PC-9 (cell line): ENCODE measurements around the gene TAGAP. TPM values are rescaled to one million over a fixed set of nuclear protein-coding genes. Genes with fewer than 3 reads are reported as not detected.

ENCODE experiments used
- BruUV-seq: library from RNA; stranded (reverse); fragments of 400-500 nt; replicated peaks from 2 replicates; lab custom pipeline; 2021; lab: Mats Ljungman, UMichigan
- CTCF ChIA-PET: fragments of 300-600 bp; sonication (Branson Sonifier 250); formaldehyde crosslinking; loops from one replicate; lab custom pipeline; 2022; ENCODE audit warnings: antibody characterized with exemption; lab: Charles Lee
- POLR2A ChIA-PET: fragments of 300-600 bp; sonication (Branson Sonifier 250); formaldehyde crosslinking; loops from one replicate; lab custom pipeline; 2022; ENCODE audit warnings: antibody characterized with exemption; ENCODE audit not compliant: unreplicated experiment; lab: Charles Lee
- DNase-seq, 2 experiments: peaks; one replicate each; pipeline versions ENCODE4 v3.0.0 to v3.0.0-alpha.2; 2015 to 2022; ENCODE audit warnings: mixed read lengths in 1 of 2
- H2AFZ ChIP-seq: fragments of 200-600 bp; sonication (generic); 2 replicates; pipeline ENCODE4 v1.8.1; 2017; ENCODE audit warnings: antibody characterized with exemption
- H3F3A ChIP-seq: fragments of 200-600 bp; sonication (generic); 2 replicates; pipeline ENCODE4 v1.8.1; 2017; ENCODE audit warnings: antibody characterized with exemption, mild to moderate bottlenecking, low read depth; ENCODE audit not compliant: insufficient read depth
- H3K27ac ChIP-seq: fragments of 200-600 bp; sonication (generic); 2 replicates; pipeline ENCODE4 v1.6.1; 2016; ENCODE audit warnings: mixed run types
- H3K27me3 ChIP-seq: fragments of 200-600 bp; sonication (generic); 2 replicates; pipeline ENCODE4 v1.6.1; 2016; ENCODE audit warnings: low read depth, mixed run types; ENCODE audit not compliant: insufficient read depth
- H3K36me3 ChIP-seq: fragments of 200-600 bp; sonication (generic); 2 replicates; pipeline ENCODE4 v1.6.1; 2016; ENCODE audit warnings: low read depth, mixed run types
- H3K4me1 ChIP-seq: fragments of 200-600 bp; sonication (generic); replicated peaks from 2 replicates; pipeline ENCODE4 v1.6.1; 2016; ENCODE audit warnings: mixed run types; ENCODE audit not compliant: insufficient read depth
- H3K4me2 ChIP-seq: fragments of 200-600 bp; sonication (generic); 2 replicates; pipeline ENCODE4 v1.6.1; 2017; ENCODE audit warnings: mixed run types
- H3K4me3 ChIP-seq: fragments of 200-600 bp; sonication (generic); 2 replicates; pipeline ENCODE4 v1.6.1; 2016; ENCODE audit warnings: mixed run types
- H3K79me2 ChIP-seq: fragments of 200-600 bp; sonication (generic); 2 replicates; pipeline ENCODE4 v1.6.1; 2017; ENCODE audit warnings: low read depth, mixed run types
- H3K9me2 ChIP-seq: fragments of 200-600 bp; sonication (generic); 2 replicates; pipeline ENCODE4 v1.8.1; 2017; ENCODE audit warnings: mild to moderate bottlenecking; ENCODE audit not compliant: insufficient read depth
- H3K9me3 ChIP-seq: fragments of 200-600 bp; sonication (generic); 2 replicates; pipeline ENCODE4 v1.8.1; 2016; ENCODE audit warnings: low read depth; ENCODE audit not compliant: insufficient read depth
- H4K20me1 ChIP-seq: fragments of 200-600 bp; sonication (generic); 2 replicates; pipeline ENCODE4 v1.8.1; 2017; ENCODE audit not compliant: insufficient read depth
- EZH2 ChIP-seq: fragments of 200-600 bp; sonication (generic); IDR thresholded peaks from 2 replicates; pipeline ENCODE4 v1.8.0; 2017; ENCODE audit warnings: antibody characterized with exemption, low read depth
- intact Hi-C: fragments of 100-400 bp; cut with micrococcal nuclease; formaldehyde crosslinking; loops from one replicate; pipeline ENCODE4 v1.10.0; 2022; ENCODE audit not compliant: unreplicated experiment
- total RNA-seq: library from RNA; stranded (reverse); gene quantifications from 2 replicates; pipeline ENCODE4 v1.2.3, GENCODE V29; 2021
- TF ChIP-seq, protein P1 (sequence below): fragments of 200-600 bp; sonication (generic); conservative IDR thresholded peaks from 2 replicates; pipeline ENCODE4 v1.6.1; 2017; ENCODE audit warnings: mixed run types, antibody characterized with exemption, mild to moderate bottlenecking, moderate library complexity

TAGAP gene
- total RNA-seq, 1 experiment from 2014 or later = not detected

DNA sequence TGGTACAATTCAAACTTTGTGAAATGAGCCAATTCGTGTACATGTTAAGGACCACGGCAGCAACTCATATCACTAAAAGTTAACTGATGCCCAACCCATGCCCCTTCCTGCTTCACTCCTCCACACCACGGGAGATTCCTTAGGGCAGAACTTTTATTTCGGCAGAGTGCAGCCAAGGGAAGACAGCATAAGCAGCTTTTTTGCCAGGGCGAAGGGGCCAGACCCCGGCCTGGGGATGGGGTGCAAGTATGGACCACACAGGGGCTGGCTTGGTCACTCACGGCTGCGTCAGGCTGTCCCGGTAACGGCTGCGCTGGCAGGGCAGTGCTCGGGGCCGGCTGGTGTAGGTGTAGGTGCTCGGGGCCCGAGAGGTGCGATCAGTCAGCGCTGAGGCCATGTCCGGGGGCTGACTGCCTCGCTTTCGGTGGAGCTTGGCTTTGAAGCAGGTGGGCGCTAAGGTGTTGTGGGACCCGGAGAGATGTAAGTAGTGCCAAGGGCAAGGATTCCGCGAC is 45.6 kb downstream of the TAGAP start:
- Histone ChIP-seq H4K20me1 (no peaks in the 10 kb centered on the region), H3K9me3 (peaks cover 12% of the 10 kb centered on the region), H3K27me3 (no peaks in the 10 kb centered on the region), H3K79me2 (peaks cover 57% of the 10 kb centered on the region), H3K4me1 (peaks cover 65% of the 10 kb centered on the region), H2AFZ (peak overlapping the region; percentile 87), H3K4me2 (peak overlapping the region; percentile 97), H3K27ac (peak overlapping the region; percentile 91), H3K9me2 (0 out of 2 replicates have a peak, but pooled peaks cover 4% of the 10 kb centered on the region), H3K4me3 (peak overlapping the region; percentile 94), H3F3A (peaks cover 36% of the 10 kb centered on the region), H3K36me3 (peaks cover 22% of the 10 kb centered on the region; the same call in 1 of the 2 replicates)
- DNase-seq = no peak
- CTCF ChIA-PET = no interaction called here
- TF ChIP-seq, protein P1, sequence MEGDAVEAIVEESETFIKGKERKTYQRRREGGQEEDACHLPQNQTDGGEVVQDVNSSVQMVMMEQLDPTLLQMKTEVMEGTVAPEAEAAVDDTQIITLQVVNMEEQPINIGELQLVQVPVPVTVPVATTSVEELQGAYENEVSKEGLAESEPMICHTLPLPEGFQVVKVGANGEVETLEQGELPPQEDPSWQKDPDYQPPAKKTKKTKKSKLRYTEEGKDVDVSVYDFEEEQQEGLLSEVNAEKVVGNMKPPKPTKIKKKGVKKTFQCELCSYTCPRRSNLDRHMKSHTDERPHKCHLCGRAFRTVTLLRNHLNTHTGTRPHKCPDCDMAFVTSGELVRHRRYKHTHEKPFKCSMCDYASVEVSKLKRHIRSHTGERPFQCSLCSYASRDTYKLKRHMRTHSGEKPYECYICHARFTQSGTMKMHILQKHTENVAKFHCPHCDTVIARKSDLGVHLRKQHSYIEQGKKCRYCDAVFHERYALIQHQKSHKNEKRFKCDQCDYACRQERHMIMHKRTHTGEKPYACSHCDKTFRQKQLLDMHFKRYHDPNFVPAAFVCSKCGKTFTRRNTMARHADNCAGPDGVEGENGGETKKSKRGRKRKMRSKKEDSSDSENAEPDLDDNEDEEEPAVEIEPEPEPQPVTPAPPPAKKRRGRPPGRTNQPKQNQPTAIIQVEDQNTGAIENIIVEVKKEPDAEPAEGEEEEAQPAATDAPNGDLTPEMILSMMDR = no peak
- no peak for TF ChIP-seq EZH2
- TSS peak; percentile 64 for BruUV-seq
- POLR2A ChIA-PET = interaction anchor here (1.0 kb wide), 1 partner anchor 129 kb away, joined by 3 read pairs; no protein-coding TSS in a partner anchor
- intact Hi-C loops = no loop called here

DNA sequence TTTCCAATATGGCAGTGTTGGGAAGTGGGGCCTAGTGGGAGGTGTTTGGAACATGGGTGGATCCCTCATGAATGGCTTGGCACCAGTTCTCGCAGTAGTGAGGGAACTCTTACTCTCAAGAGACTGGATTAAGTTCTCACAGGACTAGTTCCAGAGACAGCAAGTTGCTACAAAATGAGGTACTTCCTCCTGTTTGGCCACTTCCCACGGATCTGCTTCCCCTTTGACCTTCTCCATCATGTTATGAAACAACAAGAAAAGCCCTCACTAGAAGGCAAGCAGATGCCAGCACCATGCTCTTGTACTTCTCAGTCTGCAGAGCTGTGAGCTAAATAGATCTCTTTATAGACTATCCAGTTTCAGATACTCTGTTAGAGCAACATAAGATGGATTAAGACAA is 47.9 kb downstream of the TAGAP start:
- peaks cover 57% of the 10 kb centered on the region for H3K79me2 ChIP-seq
- H3K4me2 ChIP-seq = 0 out of 2 replicates have a peak overlapping the region, but pooled peaks have one; percentile 15
- TF ChIP-seq, protein P1 = no peak
- TF ChIP-seq EZH2 = no peak
- no peak overlapping the region for H2AFZ ChIP-seq
- H3K27ac ChIP-seq = no peak overlapping the region
- H4K20me1 ChIP-seq = no peaks in the 10 kb centered on the region
- BruUV-seq = no TSS peak
- peaks cover 16% of the 10 kb centered on the region for H3F3A ChIP-seq
- no peaks in the 10 kb centered on the region for H3K27me3 ChIP-seq
- POLR2A ChIA-PET = no interaction called here
- 0 out of 2 replicates have a peak, but pooled peaks cover 4% of the 10 kb centered on the region for H3K9me2 ChIP-seq
- intact Hi-C loops = no loop called here
- peaks cover 15% of the 10 kb centered on the region for H3K9me3 ChIP-seq
- peaks cover 33% of the 10 kb centered on the region for H3K36me3 ChIP-seq
- no peak overlapping the region for H3K4me3 ChIP-seq
- peaks cover 47% of the 10 kb centered on the region for H3K4me1 ChIP-seq
- DNase-seq = no peak
- CTCF ChIA-PET = no interaction called here

DNA sequence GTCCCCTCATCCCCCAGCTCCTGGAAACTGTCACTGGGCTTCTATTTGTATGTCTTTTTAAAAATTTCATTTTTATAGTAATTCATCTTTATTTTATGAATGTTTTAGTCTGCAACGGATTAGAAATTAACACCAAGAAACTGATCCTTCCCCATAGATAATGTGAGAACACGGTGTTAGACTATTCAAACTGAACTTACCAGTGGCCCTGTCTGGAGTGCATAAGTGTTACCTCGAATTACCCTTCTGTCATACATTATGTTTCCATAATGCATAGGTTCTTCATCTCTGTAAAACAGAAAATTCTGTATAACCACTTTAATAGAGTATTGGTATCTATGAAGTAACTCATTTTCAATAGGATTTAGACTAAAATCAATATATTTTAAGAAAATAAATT is 51.2 kb downstream of the TAGAP start:
- Histone ChIP-seq H3K79me2 (peaks cover 35% of the 10 kb centered on the region), H3K9me3 (peaks cover 30% of the 10 kb centered on the region), H3K4me1 (peaks cover 31% of the 10 kb centered on the region), H3K9me2 (0 out of 2 replicates have a peak, but pooled peaks cover 4% of the 10 kb centered on the region), H3F3A (peaks cover 5% of the 10 kb centered on the region; the same call in 1 of the 2 replicates), H4K20me1 (no peaks in the 10 kb centered on the region), H2AFZ (no peak overlapping the region), H3K27ac (no peak overlapping the region), H3K36me3 (peaks cover 33% of the 10 kb centered on the region), H3K4me3 (no peak overlapping the region), H3K4me2 (no peak overlapping the region), H3K27me3 (no peaks in the 10 kb centered on the region)
- CTCF ChIA-PET = no interaction called here
- BruUV-seq = no TSS peak
- TF ChIP-seq EZH2 = no peak
- TF ChIP-seq, protein P1 = no peak
- intact Hi-C loops = no loop called here
- DNase-seq = no peak
- POLR2A ChIA-PET = no interaction called here
